Bone marrow (tissue), 2 donors: ENCODE measurements around the gene YLPM1.

Experiments
- DNase-seq, 2 donors: peaks; one replicate each; lab custom pipeline; 2025; lab: John Stamatoyannopoulos, UW

Gene YLPM1

GRCh38 chr14:74840603-74841030, 77.5 kb downstream of the YLPM1 start:
- DNase-seq = no peak

- DNase-seq = peak in 1 of 2 donors; percentile 84
These were observed 78.4 kb downstream of the YLPM1 start for GRCh38 chr14:74841230-74842207.

- DNase-seq = no peak
These were observed 80.5 kb downstream of the YLPM1 start for GRCh38 chr14:74843653-74844052.

GRCh38 chr14:74846168-74846567, 83.1 kb downstream of the YLPM1 start:
- no peak for DNase-seq

GRCh38 chr14:74846968-74847665, 84.0 kb downstream of the YLPM1 start:
- DNase-seq = no peak

GRCh38 chr14:74848768-74849167, 85.7 kb downstream of the YLPM1 start:
- DNase-seq = no peak

- DNase-seq = no peak
These were observed 89.9 kb downstream of the YLPM1 start for GRCh38 chr14:74852922-74853530.

- DNase-seq = no peak
These were observed 90.5 kb downstream of the YLPM1 start for GRCh38 chr14:74853581-74853980.

- DNase-seq = no peak
These were observed 91.9 kb downstream of the YLPM1 start for GRCh38 chr14:74855021-74855420.

- no peak for DNase-seq
These were observed 92.8 kb downstream of the YLPM1 start for GRCh38 chr14:74855945-74856344.

GRCh38 chr14:74856366-74856765, 93.2 kb downstream of the YLPM1 start:
- DNase-seq = no peak

- no peak for DNase-seq
These were observed 94.9 kb downstream of the YLPM1 start for GRCh38 chr14:74858022-74858421.

- DNase-seq = no peak
These were observed 96.8 kb downstream of the YLPM1 start for GRCh38 chr14:74859757-74860552.

GRCh38 chr14:74860899-74861733, 98.0 kb downstream of the YLPM1 start:
- peak; percentile 58 to 84 for DNase-seq

- DNase-seq = no peak
These were observed 98.6 kb downstream of the YLPM1 start for GRCh38 chr14:74861734-74862090.

GRCh38 chr14:74863274-74863673, 100.2 kb downstream of the YLPM1 start:
- DNase-seq = peak in 1 of 2 donors; percentile 6

- DNase-seq = no peak
These were observed 101.1 kb downstream of the YLPM1 start for GRCh38 chr14:74864198-74864597.

GRCh38 chr14:74865156-74865555, 102.0 kb downstream of the YLPM1 start:
- DNase-seq = no peak

GRCh38 chr14:74866708-74867389, 103.7 kb downstream of the YLPM1 start:
- no peak for DNase-seq

GRCh38 chr14:74867673-74868072, 104.6 kb downstream of the YLPM1 start:
- peak in 1 of 2 donors; percentile 57 for DNase-seq
